Heart left ventricle (tissue), 16 donors: ENCODE data around the gene MRAP. TPM values are rescaled to one million over a fixed set of nuclear protein-coding genes. Genes with fewer than 3 reads are reported as not detected.
A peak's percentile ranks its signal among the peaks of the same experiment; 100 is the strongest.

ENCODE experiments used
- ATAC-seq, 4 donors: fragments of 200-7000 bp; cut with Tn5 transposase; one replicate each; pipeline ENCODE4 v1.9.1; 2020 to 2022; ENCODE audit warnings: moderate library complexity in 4 of 4, mild to moderate bottlenecking in 3 of 4, moderate number of reproducible peaks in 1 of 4
- DNase-seq, 5 donors: peaks; one replicate each; pipeline ENCODE4 v3.0.0-alpha.2; 2020
- H3K27ac ChIP-seq, 12 donors: fragments of 200-600 bp; sonication (generic) in 4 of 12; one replicate each; pipeline versions ENCODE4 v1.5.0 to v1.8.0; 2016 to 2022; ENCODE audit warnings: mild to moderate bottlenecking in 2 of 12
- H3K27me3 ChIP-seq, 9 donors: fragments of 200-600 bp; sonication (generic) in 2 of 9; one replicate each; pipeline versions ENCODE4 v1.5.1 to v1.8.0; 2016 to 2022; ENCODE audit warnings: mild to moderate bottlenecking in 3 of 9
- H3K36me3 ChIP-seq, 9 donors: fragments of 200-600 bp; sonication (generic) in 2 of 9; one replicate each; pipeline versions ENCODE4 v1.5.0 to v1.8.0; 2018 to 2022; ENCODE audit warnings: mild to moderate bottlenecking in 2 of 9
- H3K4me1 ChIP-seq, 12 donors: fragments of 200-600 bp; sonication (generic) in 4 of 12; one replicate each; pipeline versions ENCODE4 v1.5.0 to v1.8.0; 2016 to 2022; ENCODE audit warnings: mild to moderate bottlenecking in 3 of 12
- H3K4me3 ChIP-seq, 12 donors: fragments of 200-600 bp; sonication (generic) in 4 of 12; one replicate each; pipeline versions ENCODE4 v1.5.0 to v1.8.0; 2017 to 2022; ENCODE audit warnings: mild to moderate bottlenecking in 9 of 12, moderate library complexity in 4 of 12
- H3K9me3 ChIP-seq, 12 donors: fragments of 200-600 bp; sonication (generic) in 4 of 12; one replicate each; pipeline versions ENCODE4 v1.5.0 to v1.8.0; 2016 to 2022; ENCODE audit warnings: mild to moderate bottlenecking in 1 of 12
- POLR2A ChIP-seq, 2 donors: fragments of 450-650 bp; IDR thresholded peaks; one replicate each; pipeline ENCODE4 v1.6.1; 2017; ENCODE audit warnings: antibody characterized with exemption in 2 of 2, mild to moderate bottlenecking in 2 of 2, moderate library complexity in 2 of 2
- WGBS, 4 donors: extraction: QIAGEN DNeasy Blood & Tissue Kit in 2 of 4; methylation state at CpG; one replicate each; pipeline versions ENCODE4 v1.1.5 to v1.1.7; 2013 to 2018; 5-methylcytosine and 5-hydroxymethylcytosine counted together
- intact Hi-C, 10 donors: fragments of 100-400 bp; cut with DNase I; formaldehyde crosslinking; loops; one replicate each; pipeline versions ENCODE4 v1.11.1 to v1.14.2; 2022
- polyA plus RNA-seq, 2 donors: library from polyadenylated mRNA; stranded (reverse); fragments of 200-250 nt; gene quantifications; one replicate each; pipeline ENCODE4 v1.2.3, GENCODE V29; 2013
- total RNA-seq, 9 donors: library from RNA; depleted of rRNA in 2 of 9; stranded (reverse); fragments of >200 nt in 2 of 9; fragmentation: NEBNext Ultra II Directional in 3 of 9; extraction: Animal tissue kit (Norgen Biotek cat#: 25700) in 3 of 9; gene quantifications; one replicate each; pipeline versions ENCODE4 v1.1.0 to v1.2.4, GENCODE V29; 2016 to 2023
- TF ChIP-seq, protein P1 (sequence below), 12 donors: fragments of 200-600 bp; sonication (generic) in 4 of 12; IDR thresholded peaks; one replicate each; pipeline versions ENCODE4 v1.5.0 to v1.8.0; 2018 to 2022; ENCODE audit warnings: antibody characterized with exemption in 12 of 12, mild to moderate bottlenecking in 5 of 12
- donor health status: ischemic (EF 13 %, LVEDD 7.1; RV severe dilation, severe dysfunction).
- donor health status: healthy with polysubstance abuse.
- donor health status: DM: no; HTN: yes; CAD: no.
- donor health status: DM: no; HTN: no; CAD: no.
- donor health status: ischemic (EF 25% LVEDD 6.9; RV normal size, moderate dysfunction).
- donor health status: ischemic (EF 25% LVEDD 5.7; RV mildly dilated, moderate dysfunction).
- donor health status: healthy.
- donor health status: DM: yes; HTN: yes; CAD: no.
- donor health status: ischemic (EF 35%, LVEDD 5.7; RV mildly dilated, moderate dysfunction).
- donor health status: nonischemic (EF 11% LVEDD 7.7; RV severe dilation, severe dysfunction).
- donor health status: DM: yes; HTN: yes; CAD: no.
- donor health status: PGD.
- donor health status: ischemic (EF 29% LVEDD 5.4; RV normal size, mild dysfunction).
- donor health status: nonischemic (EF 23%, LVEDD 6.1; RV moderate dilation, normal function).

MRAP gene
- total and polyA plus RNA-seq, 11 donors, result 0.57 to 6.5 (median 1.5) TPM; not detected in 5

DNA sequence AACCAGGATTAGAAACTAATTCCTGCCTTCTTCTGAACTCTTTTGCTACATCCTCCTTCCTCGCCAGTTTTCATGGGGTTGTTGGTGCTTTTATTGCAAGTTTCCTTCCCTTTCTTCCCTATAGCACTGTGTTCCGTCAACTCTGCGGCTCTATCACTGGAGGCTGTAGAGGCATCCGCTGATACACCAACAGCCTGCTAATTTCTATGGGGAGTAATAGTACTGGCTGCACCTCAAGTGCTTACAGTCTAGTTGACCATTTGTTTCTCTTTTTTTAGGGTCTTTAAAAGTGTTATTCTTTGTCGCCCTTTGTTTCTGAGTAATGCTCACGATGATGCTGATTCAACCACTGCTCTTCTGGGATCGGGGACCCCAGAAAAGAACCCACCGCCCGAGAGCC is 20.6 kb upstream of the MRAP start:
- no peak for TF ChIP-seq POLR2A (IDR thresholded peaks at IDR 0.05)
- TF ChIP-seq, protein P1, sequence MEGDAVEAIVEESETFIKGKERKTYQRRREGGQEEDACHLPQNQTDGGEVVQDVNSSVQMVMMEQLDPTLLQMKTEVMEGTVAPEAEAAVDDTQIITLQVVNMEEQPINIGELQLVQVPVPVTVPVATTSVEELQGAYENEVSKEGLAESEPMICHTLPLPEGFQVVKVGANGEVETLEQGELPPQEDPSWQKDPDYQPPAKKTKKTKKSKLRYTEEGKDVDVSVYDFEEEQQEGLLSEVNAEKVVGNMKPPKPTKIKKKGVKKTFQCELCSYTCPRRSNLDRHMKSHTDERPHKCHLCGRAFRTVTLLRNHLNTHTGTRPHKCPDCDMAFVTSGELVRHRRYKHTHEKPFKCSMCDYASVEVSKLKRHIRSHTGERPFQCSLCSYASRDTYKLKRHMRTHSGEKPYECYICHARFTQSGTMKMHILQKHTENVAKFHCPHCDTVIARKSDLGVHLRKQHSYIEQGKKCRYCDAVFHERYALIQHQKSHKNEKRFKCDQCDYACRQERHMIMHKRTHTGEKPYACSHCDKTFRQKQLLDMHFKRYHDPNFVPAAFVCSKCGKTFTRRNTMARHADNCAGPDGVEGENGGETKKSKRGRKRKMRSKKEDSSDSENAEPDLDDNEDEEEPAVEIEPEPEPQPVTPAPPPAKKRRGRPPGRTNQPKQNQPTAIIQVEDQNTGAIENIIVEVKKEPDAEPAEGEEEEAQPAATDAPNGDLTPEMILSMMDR (IDR thresholded peaks at IDR 0.05), result no peak
- 2 to 3% (median 3%) methylated on average over 9 of the region's 9 CpGs for WGBS, 4 donors
- intact Hi-C loops, result loop anchor here in 3 of 10 donors (5.0 to 10.0 kb wide), 2 partner anchors 324 to 327 kb away; no protein-coding TSS in a partner anchor
- Histone ChIP-seq H3K27ac (peak overlapping the region in 1 of 12 donors; percentile 69), H3K27me3 (no peaks in the 10 kb centered on the region), H3K9me3 (no peaks in the 10 kb centered on the region), H3K4me1 (peaks cover 7 to 22% (median 17%) of the 10 kb centered on the region in 12 donors), H3K36me3 (peaks cover 0 to 12% (median 8%) of the 10 kb centered on the region in 9 donors), H3K4me3 (peak overlapping the region; percentile 70 to 99 (median 79))
- DNase-seq (no peak), ATAC-seq (no peak)

DNA sequence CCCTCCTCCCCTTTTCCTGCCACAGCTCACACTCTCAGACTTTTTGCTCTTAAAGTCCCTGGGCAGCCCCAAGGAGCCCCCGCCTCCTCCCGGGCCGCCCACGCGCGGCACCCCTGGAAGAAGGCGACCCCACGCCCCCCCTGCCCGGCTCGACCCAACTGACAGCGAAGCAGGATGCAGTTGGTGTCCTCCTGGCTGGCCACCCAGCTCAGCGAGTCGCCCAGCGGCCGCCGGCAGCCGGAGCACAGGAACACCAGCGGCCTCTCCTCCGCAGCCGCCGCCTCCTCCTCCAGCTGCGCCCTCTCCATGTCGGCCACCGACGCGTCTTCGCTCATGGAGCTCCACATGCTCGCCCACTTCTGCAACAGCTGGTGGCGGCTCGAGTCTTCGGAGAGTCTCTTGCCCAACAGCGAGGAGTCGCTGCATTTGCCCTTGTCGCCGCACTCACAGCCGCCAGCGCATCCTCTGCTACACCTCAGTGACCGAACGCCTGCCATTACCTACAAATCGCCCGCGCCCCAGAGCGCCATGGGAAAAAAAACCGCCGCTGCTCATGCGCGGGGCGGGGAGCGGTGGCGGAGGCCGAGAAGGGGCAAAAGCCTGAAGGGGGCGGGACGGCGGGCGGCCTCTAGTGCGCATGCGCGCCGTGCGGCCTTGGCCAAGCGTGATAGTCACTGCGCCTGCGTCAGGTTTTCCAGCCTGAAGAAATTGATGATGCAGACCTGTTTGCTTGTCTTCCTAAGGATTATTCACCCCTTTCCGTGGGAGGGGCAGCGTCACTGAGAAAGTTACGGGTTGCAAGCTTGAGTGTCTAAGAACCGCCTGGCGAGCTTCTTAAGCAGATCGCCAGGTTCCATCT is 19.9 kb upstream of the MRAP start, which contains the start of gene MIS18A:
MIS18A (minus strand) TSS at position 532 of the 859 bp plus-strand sequence; CDS start at position 497, 35 bp downstream.
- no peaks in the 10 kb centered on the region for H3K9me3 ChIP-seq

DNA sequence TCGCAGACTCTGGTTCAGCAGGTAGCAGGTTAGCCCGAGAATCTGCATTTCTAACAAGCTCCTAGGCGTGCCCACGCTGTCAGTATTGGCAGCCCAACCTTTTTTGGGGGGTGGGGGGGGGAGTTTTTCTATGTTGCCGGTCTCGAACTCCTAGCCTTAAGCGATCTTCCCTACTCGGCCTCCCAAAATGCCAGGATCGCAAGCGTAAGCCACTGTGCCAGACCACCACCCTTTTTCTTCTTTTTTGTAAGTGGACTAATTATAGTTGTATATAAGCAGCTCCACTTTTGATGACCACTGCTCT is 19.3 kb upstream of the MRAP start:
- Histone ChIP-seq H3K4me3 (peak overlapping the region; percentile 70 to 99 (median 79)), H3K27me3 (no peaks in the 10 kb centered on the region), H3K4me1 (peaks cover 7 to 22% (median 17%) of the 10 kb centered on the region in 12 donors), H3K9me3 (no peaks in the 10 kb centered on the region), H3K36me3 (peaks cover 0 to 5% (median 0%) of the 10 kb centered on the region in 9 donors), H3K27ac (peak overlapping the region in 10 of 12 donors; percentile 29 to 78 (median 62))
- DNase-seq (no peak), ATAC-seq (no peak)
- TF ChIP-seq, protein P1 (IDR thresholded peaks at IDR 0.05), result no peak
- no peak for TF ChIP-seq POLR2A (IDR thresholded peaks at IDR 0.05)
- 5 to 9% (median 7%) methylated on average over 10 of the region's 10 CpGs for WGBS, 4 donors
- intact Hi-C loops, result loop anchor here in 3 of 10 donors (5.0 to 10.0 kb wide), 2 partner anchors 323 to 325 kb away; no protein-coding TSS in a partner anchor

More for the DNA sequence above, 19.9 kb upstream of the MRAP start, which contains the start of gene MIS18A:
- peak; percentile 95 to 98 (median 98) for ATAC-seq
- Histone ChIP-seq H3K36me3 (peaks cover 0 to 8% (median 2%) of the 10 kb centered on the region in 9 donors), H3K4me1 (peaks cover 7 to 22% (median 17%) of the 10 kb centered on the region in 12 donors), H3K27me3 (no peaks in the 10 kb centered on the region), H3K4me3 (peak within 1 kb of the TSS; percentile 70 to 99 (median 79)), H3K27ac (peak within 1 kb of the TSS in 10 of 12 donors; percentile 31 to 78 (median 62))
- intact Hi-C loops, result loop anchor here in 3 of 10 donors (5.0 to 10.0 kb wide), 2 partner anchors 324 to 326 kb away; no protein-coding TSS in a partner anchor
- DNase-seq, result peak; percentile 95 to 98 (median 95)
- TF ChIP-seq, protein P1 (IDR thresholded peaks at IDR 0.05), result peak in 4 of 12 donors; percentile 10 to 45 (median 21)
- TF ChIP-seq POLR2A (IDR thresholded peaks at IDR 0.05), result peak in 1 of 2 donors; percentile 51
- WGBS, 4 donors, result 0 to 1% (median 0%) methylated on average over 48 to 69 of the region's 69 CpGs

DNA sequence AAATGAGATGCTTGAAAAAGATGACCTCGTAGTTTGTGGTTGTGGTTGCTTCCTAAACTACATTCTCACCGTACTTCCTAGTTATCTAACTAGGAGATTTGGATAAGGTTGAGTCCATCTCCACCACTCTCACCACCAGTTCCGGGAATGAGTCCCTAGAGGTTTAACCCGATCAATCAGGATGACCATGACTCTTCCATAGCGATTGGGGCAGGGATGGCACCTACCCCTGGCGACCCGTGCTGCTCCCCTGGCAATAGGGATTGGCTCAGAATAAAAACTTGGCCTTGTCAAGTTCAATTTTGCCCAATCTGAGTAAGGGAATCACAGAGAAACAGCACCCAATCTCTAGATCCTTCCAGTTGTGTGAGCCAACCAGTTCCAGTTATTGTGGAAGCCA is 17.1 kb upstream of the MRAP start:
- H3K27ac ChIP-seq, result no peak overlapping the region
- H3K9me3 ChIP-seq, result no peaks in the 10 kb centered on the region
- H3K36me3 ChIP-seq, result no peaks in the 10 kb centered on the region
- H3K4me3 ChIP-seq, result no peak overlapping the region
- no peak for ATAC-seq
- no peak for DNase-seq
- WGBS, 4 donors, result 88 to 93% (median 91%) methylated on average over 7 of the region's 7 CpGs
- no peak for TF ChIP-seq POLR2A (IDR thresholded peaks at IDR 0.05)
- TF ChIP-seq, protein P1 (IDR thresholded peaks at IDR 0.05), result no peak
- peaks cover 7 to 22% (median 17%) of the 10 kb centered on the region in 12 donors for H3K4me1 ChIP-seq
- no peaks in the 10 kb centered on the region for H3K27me3 ChIP-seq
- intact Hi-C loops, result loop anchor here in 1 of 10 donors (5.0 kb wide), 2 partner anchors 46 to 111 kb away; partner anchors contain the start of gene URB1
